Peyer's patch (tissue), 4 donors: ENCODE results near the gene DGKH.

Experiments used
- POLR2A ChIP-seq, 2 donors: fragments of 450-650 bp; IDR thresholded peaks; one replicate each; pipeline ENCODE4 v1.5.1; 2017; ENCODE audit warnings: antibody characterized with exemption in 2 of 2, mild to moderate bottlenecking in 2 of 2, moderate library complexity in 2 of 2
- TF ChIP-seq, protein P1 (sequence below), 6 experiments: fragments of 450-650 bp in 4 of 6; fragments of 200-600 bp in 2 of 6; sonication (generic) in 1 of 6; IDR thresholded peaks; one replicate each; pipeline ENCODE4 v1.5.1; 2017 to 2019; ENCODE audit warnings: antibody characterized with exemption in 6 of 6, mild to moderate bottlenecking in 3 of 6, moderate library complexity in 1 of 6

DNA sequence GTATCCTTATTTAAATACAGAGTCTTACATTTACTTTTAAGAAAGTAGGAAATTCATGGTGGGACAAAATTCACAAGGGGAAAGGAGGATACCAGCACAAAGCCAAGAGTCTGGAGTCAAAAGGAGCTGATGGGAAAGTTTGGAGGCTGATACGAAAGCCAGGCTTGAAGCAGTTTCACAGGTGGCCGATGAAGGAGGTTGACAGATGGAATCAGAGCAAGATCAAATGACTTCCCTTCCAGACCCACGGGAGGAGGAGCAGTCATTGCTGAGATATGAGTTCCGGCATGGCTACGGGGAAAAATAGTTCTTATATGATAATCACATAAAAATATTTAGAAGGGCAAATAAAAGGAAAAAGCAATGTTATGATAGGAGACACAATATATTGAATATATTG lies 65.0 kb downstream of the DGKH start:
- TF ChIP-seq, protein P1, sequence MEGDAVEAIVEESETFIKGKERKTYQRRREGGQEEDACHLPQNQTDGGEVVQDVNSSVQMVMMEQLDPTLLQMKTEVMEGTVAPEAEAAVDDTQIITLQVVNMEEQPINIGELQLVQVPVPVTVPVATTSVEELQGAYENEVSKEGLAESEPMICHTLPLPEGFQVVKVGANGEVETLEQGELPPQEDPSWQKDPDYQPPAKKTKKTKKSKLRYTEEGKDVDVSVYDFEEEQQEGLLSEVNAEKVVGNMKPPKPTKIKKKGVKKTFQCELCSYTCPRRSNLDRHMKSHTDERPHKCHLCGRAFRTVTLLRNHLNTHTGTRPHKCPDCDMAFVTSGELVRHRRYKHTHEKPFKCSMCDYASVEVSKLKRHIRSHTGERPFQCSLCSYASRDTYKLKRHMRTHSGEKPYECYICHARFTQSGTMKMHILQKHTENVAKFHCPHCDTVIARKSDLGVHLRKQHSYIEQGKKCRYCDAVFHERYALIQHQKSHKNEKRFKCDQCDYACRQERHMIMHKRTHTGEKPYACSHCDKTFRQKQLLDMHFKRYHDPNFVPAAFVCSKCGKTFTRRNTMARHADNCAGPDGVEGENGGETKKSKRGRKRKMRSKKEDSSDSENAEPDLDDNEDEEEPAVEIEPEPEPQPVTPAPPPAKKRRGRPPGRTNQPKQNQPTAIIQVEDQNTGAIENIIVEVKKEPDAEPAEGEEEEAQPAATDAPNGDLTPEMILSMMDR (IDR thresholded peaks at IDR 0.05), result no peak
- TF ChIP-seq POLR2A (IDR thresholded peaks at IDR 0.05), result no peak
